COLO668 (cell line): ENCODE results near the gene UNC5C.

Experiments
- DNase-seq: peaks from one replicate; lab custom pipeline; 2025; ENCODE audit not compliant: unreplicated experiment; lab: John Stamatoyannopoulos, UW

The UNC5C gene

GRCh38 chr4:95360256-95360903 lies 188.4 kb downstream of the UNC5C start:
- DNase-seq, result no peak

- DNase-seq, result no peak
Observed at GRCh38 chr4:95358421-95358820, 190.4 kb downstream of the UNC5C start.

DNA sequence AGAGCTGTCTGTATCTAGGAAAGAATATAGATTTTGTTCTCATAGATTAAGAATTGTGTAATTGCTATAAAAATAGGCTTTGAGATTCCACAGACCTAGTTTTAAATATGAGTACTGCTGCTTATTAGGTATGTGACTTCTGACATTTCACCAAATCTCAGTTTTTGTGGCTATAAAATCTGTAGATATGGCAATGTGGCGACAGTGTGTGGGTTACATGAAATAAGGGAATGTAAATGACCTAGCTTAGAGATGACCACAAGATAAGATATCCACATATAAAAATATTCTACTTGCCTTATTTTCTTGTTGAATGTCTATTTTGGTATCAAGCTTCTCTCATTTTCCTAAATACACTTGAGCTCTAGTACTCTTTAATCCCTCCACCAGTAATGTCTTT lies 193.8 kb downstream of the UNC5C start:
- DNase-seq, result no peak

DNA sequence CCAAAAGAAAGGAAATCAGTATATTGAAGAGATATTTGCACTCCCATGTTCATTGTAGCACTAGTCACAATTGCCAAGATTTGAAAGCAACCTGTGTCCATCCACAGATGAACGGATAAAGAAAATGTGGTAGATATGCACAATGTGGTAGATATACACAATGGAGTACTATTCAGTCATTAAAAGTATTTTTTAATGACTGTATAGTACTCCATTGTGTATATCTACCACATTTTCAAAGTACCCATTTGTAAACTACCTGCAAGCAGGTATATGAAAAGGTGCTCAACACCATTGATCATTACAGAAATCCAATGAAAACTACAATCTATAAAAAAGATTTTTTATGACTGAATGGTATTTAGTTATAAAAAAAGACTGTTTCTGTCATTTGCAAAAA lies 200.4 kb downstream of the UNC5C start:
- DNase-seq, result no peak

DNA sequence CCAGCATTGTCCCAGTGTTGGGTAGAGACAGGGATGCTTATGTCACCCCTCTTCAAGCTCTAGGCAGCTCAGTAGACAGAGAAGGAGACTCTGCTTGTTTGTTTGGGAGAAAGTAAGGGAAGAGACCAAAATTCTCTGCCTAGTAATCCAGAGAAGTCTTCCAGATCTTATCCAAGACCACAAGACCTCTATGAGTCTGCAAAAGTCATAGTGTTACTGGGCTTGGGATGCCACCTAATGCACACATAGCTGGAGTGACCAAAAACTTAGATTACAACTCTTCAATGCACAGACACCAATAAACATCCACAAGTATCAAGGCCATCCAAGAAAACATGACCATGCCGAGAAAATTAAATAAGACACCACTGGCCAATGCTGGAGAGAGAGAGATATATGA lies 205.5 kb downstream of the UNC5C start:
- DNase-seq, result no peak

- no peak for DNase-seq
Observed at GRCh38 chr4:95340191-95340590, 208.6 kb downstream of the UNC5C start.

GRCh38 chr4:95325665-95326064 lies 223.1 kb downstream of the UNC5C start:
- no peak for DNase-seq

DNA sequence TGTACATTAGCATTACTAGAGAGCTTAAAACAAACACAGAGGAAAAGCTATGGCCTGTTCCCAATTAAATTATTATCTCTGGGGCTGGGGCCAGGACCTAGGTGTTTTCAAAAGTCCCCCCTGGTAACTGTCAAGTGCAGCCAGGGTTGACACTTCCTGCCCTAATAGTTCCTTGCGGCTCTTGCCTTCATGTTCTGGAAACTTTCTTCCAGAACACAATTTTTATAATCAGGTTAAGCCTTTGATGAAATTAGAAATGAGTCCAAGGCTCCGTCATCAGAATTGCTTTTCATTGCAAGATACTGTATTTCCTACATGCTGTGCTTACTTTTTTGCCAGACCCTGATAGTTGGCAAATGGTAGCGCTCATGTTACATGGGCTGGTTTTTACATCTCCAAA lies 229.6 kb downstream of the UNC5C start:
- DNase-seq, result no peak

- DNase-seq, result no peak
Observed at GRCh38 chr4:95318483-95318882, 230.3 kb downstream of the UNC5C start.

GRCh38 chr4:95318044-95318443 lies 230.7 kb downstream of the UNC5C start:
- DNase-seq, result no peak

DNA sequence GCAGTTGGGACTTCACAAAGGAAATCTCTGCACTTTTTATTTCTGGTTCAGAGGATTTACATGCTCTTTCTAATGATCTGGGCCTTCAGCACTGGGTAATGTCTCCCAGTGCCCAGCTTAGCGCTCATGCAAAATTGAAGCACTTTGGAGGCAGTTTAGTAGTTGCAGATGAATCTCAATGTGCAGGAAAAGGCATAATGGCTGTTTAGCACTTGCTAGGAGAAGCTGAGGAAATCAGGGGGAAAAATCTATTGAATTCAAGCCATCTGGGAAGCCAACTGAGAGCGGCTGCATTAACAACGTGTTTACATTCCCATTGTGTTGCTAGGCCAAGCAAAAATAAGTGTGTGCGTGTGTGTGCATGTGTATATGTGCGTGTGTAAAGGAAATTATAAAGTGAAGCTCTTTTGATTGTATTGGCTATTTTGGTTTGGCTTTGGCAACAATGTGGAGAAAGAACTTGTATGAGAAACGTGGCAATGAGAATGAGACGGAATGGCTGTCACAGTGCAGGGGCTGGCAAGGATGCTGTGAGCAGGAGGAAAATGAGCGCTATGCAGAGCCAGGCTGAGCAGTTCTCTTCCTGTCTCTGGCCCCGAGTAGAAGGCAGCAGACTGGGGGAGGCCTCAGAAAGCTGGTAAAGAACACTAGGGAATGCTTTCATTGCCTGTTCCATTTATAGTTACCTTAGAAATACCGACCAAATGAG lies 231.5 kb downstream of the UNC5C start:
- DNase-seq, result no peak

GRCh38 chr4:95314573-95314972 lies 234.2 kb downstream of the UNC5C start:
- no peak for DNase-seq

- no peak for DNase-seq
Observed at GRCh38 chr4:95304898-95305297, 243.9 kb downstream of the UNC5C start.

- DNase-seq, result no peak
Observed at GRCh38 chr4:95300304-95300703, 248.5 kb downstream of the UNC5C start.

DNA sequence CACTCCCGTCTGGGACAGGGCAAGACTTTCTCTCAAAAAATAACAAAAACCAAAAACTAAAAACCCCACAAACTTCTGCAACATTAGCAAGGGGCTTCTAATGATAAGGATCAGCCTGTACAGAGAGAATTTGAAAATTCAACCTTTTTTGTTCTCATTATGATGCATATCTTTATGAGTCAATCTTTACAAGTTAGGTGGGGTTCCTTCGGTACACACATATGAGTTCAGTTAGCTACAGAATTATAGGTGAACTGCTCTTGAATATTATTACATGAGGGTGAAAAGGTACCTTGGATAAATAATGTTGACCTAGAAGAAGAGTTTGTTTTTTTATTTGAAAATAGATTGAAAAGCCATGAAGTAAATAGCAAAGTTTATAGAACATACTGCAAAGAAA lies 252.7 kb downstream of the UNC5C start:
- no peak for DNase-seq

DNA sequence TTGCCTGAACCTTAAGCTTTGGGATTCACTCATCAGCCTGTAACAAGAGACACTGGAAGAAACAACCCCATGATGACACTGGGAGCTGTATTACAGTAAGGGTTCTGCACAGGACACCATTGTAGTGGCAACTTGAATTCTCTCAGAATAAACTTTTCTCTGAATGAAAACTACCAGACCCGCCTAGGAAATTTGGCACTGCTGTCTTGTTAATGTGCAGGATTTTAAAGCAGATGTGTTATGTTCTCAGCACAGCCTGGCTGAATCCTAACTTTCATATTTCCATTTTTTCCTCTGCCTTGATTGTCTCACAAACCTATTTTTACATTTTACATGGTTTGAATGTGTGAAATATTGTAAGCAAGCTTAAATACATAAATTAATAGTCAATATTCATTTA lies 253.6 kb downstream of the UNC5C start:
- DNase-seq, result no peak

- DNase-seq, result no peak
Observed at GRCh38 chr4:95294321-95294720, 254.5 kb downstream of the UNC5C start.

DNA sequence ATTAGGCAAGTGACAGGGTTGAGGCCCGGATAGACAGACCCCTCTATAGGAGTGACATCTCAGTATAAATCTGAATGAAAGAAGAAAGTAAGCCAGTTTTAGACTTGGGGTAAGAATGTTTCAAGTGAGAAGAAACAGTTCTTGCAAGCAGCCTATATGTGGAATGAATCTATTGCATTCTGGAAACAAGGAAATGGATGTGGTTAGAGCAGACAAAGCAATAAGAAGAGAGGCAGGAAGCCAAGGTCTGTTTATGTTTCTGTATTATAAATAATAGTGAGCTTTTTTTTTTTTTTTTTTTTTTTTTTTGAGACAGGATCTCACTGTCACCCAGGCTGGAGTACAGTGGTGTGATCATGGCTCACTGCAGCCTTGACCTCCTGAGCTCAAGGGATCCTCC lies 255.8 kb downstream of the UNC5C start:
- no peak for DNase-seq

GRCh38 chr4:95290702-95291101 lies 258.1 kb downstream of the UNC5C start:
- DNase-seq, result no peak

GRCh38 chr4:95289028-95289634 lies 259.6 kb downstream of the UNC5C start:
- no peak for DNase-seq

DNA sequence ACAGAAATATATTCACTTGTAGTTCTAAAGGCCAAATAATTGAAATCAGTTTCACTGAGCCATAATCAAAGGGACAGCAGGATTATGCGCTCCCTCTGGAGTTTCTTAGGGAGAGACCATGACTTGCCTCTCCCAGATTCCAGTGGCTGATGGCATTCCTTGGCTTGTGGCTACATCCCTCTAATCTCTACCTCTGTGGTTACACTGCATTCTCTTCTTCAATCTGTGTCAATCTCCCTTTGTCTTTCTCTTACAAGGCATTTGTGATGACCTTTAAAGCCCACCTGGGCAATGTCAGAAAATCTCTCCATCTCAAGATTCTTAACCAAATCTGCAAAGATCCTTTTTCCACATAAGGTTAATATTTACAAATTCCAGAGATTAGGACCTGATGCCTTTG lies 260.2 kb downstream of the UNC5C start:
- DNase-seq, result no peak

GRCh38 chr4:95285797-95286196 lies 263.0 kb downstream of the UNC5C start:
- DNase-seq, result no peak

DNA sequence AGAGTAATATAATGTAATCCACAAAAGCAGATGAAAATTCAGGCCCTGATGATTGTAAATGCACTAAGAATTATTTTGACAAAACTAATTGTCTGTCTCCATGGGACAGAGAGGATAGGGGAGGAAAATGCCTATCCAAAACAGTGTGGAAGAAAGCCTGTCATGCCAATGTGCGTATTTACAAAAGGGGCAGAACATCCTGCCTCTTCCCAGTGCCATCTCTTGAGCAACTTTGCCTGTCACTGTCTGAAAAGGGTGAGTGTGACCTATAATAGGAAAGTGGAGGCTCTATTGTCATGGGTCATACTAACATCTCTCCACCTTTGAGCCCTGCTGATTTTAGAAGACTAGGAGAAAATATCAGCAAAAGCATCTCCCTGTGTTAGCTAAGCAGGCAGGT lies 264.1 kb downstream of the UNC5C start:
- no peak for DNase-seq
